DND-41 (cell line): Measurements from ENCODE around the gene RNASE1.

Experiments used
- ATAC-seq: fragments of 200-7000 bp; cut with Tn5 transposase; 3 replicates; pipeline ENCODE4 v1.9.1; 2021; ENCODE audit warnings: low read depth; ENCODE audit not compliant: insufficient read depth
- DNase-seq: peaks from one replicate; pipeline ENCODE4 v3.0.0-alpha.2; 2020
- H2AFZ ChIP-seq: 2 replicates; pipeline ENCODE4 v1.6.0; 2012; ENCODE audit warnings: low read depth, low read length
- H3K27ac ChIP-seq: 2 replicates; pipeline ENCODE4 v1.5.1; 2012; ENCODE audit warnings: low read length, inconsistent platforms
- H3K27me3 ChIP-seq: fragments of 200-600 bp; sonication (generic); 2 replicates; pipeline ENCODE4 v1.6.0; 2012; ENCODE audit warnings: low read length, mild to moderate bottlenecking, inconsistent platforms; ENCODE audit not compliant: insufficient read depth, poor library complexity
- H3K36me3 ChIP-seq: 2 replicates; pipeline ENCODE4 v1.5.1; 2012; ENCODE audit warnings: low read length, inconsistent platforms; ENCODE audit not compliant: insufficient read depth
- H3K4me1 ChIP-seq: 2 replicates; pipeline ENCODE4 v1.5.1; 2012; ENCODE audit warnings: mild to moderate bottlenecking, low read length; ENCODE audit not compliant: insufficient read depth
- H3K4me2 ChIP-seq: 2 replicates; pipeline ENCODE4 v1.6.0; 2012; ENCODE audit warnings: mild to moderate bottlenecking, moderate library complexity, low read length, inconsistent platforms; ENCODE audit not compliant: insufficient read depth
- H3K4me3 ChIP-seq, 2 experiments: fragments of 200-600 bp in 1 of 2; shearing (Covaris generic) in 1 of 2; 2 replicates each; pipeline ENCODE4 v1.5.1; 2012 to 2016; ENCODE audit warnings: inconsistent platforms in 2 of 2, low read length in 2 of 2, mild to moderate bottlenecking in 2 of 2, low read depth in 1 of 2, moderate library complexity in 1 of 2
- H3K79me2 ChIP-seq: 2 replicates; pipeline ENCODE4 v1.6.0; 2012; ENCODE audit warnings: low read length, inconsistent platforms; ENCODE audit not compliant: insufficient read depth
- H3K9ac ChIP-seq: 2 replicates; pipeline ENCODE4 v1.6.0; 2012; ENCODE audit warnings: low read depth, mild to moderate bottlenecking, inconsistent platforms, low read length, moderate library complexity
- H3K9me3 ChIP-seq: 2 replicates; pipeline ENCODE4 v1.5.1; 2012; ENCODE audit warnings: low read length, moderate library complexity, mild to moderate bottlenecking, inconsistent platforms; ENCODE audit not compliant: insufficient read depth, severe bottlenecking
- H4K20me1 ChIP-seq: 2 replicates; pipeline ENCODE4 v1.6.0; 2012; ENCODE audit warnings: low read length; ENCODE audit not compliant: insufficient read depth
- CTCF ChIP-seq: IDR thresholded peaks from 2 replicates; pipeline ENCODE4 v1.5.1; 2012; ENCODE audit warnings: borderline replicate concordance, low read length, moderate library complexity, mild to moderate bottlenecking; ENCODE audit not compliant: poor library complexity, severe bottlenecking; ENCODE audit errors: extremely low read depth
- EZH2 ChIP-seq: IDR thresholded peaks from 3 replicates; pipeline ENCODE4 v1.6.1; 2012; ENCODE audit warnings: borderline replicate concordance, low read depth, mild to moderate bottlenecking, moderate library complexity, low read length, inconsistent platforms; ENCODE audit not compliant: severe bottlenecking

Gene RNASE1

GRCh38 chr14:20798318-20798717 is 4.3 kb downstream of the RNASE1 start:
- Histone ChIP-seq H4K20me1 (no peaks in the 10 kb centered on the region), H3K4me3 (no peak overlapping the region), H3K4me1 (no peaks in the 10 kb centered on the region), H3K27me3 (no peaks in the 10 kb centered on the region), H3K36me3 (no peaks in the 10 kb centered on the region), H2AFZ (no peak overlapping the region), H3K27ac (no peak overlapping the region), H3K9me3 (no peaks in the 10 kb centered on the region), H3K9ac (no peak overlapping the region), H3K4me2 (no peak overlapping the region), H3K79me2 (no peaks in the 10 kb centered on the region)
- TF ChIP-seq CTCF (no peak), EZH2 (no peak)
- DNase-seq = no peak
- ATAC-seq = no peak

GRCh38 chr14:20797164-20797563 is 5.5 kb downstream of the RNASE1 start:
- no peaks in the 10 kb centered on the region for H3K79me2 ChIP-seq
- no peak overlapping the region for H3K27ac ChIP-seq
- H3K4me1 ChIP-seq = no peaks in the 10 kb centered on the region
- no peaks in the 10 kb centered on the region for H4K20me1 ChIP-seq
- DNase-seq = no peak
- H3K27me3 ChIP-seq = no peaks in the 10 kb centered on the region
- H3K4me3 ChIP-seq = no peak overlapping the region
- H3K36me3 ChIP-seq = no peaks in the 10 kb centered on the region
- no peak overlapping the region for H3K4me2 ChIP-seq
- H2AFZ ChIP-seq = no peak overlapping the region
- no peaks in the 10 kb centered on the region for H3K9me3 ChIP-seq
- ATAC-seq = no peak
- TF ChIP-seq CTCF = no peak
- no peak for TF ChIP-seq EZH2
- H3K9ac ChIP-seq = no peak overlapping the region

GRCh38 chr14:20794644-20795369 is 7.8 kb downstream of the RNASE1 start:
- Histone ChIP-seq H3K27ac (no peak overlapping the region), H2AFZ (no peak overlapping the region), H4K20me1 (no peaks in the 10 kb centered on the region), H3K4me3 (no peak overlapping the region), H3K36me3 (no peaks in the 10 kb centered on the region), H3K9ac (no peak overlapping the region), H3K9me3 (no peaks in the 10 kb centered on the region), H3K4me1 (no peaks in the 10 kb centered on the region), H3K27me3 (no peaks in the 10 kb centered on the region), H3K79me2 (no peaks in the 10 kb centered on the region), H3K4me2 (no peak overlapping the region)
- TF ChIP-seq CTCF = no peak
- no peak for TF ChIP-seq EZH2
- DNase-seq = no peak
- no peak for ATAC-seq

GRCh38 chr14:20792556-20792955 is 10.1 kb downstream of the RNASE1 start:
- peaks cover 9% of the 10 kb centered on the region for H3K4me1 ChIP-seq
- H3K27ac ChIP-seq = no peak overlapping the region
- ATAC-seq = no peak
- no peaks in the 10 kb centered on the region for H3K36me3 ChIP-seq
- no peak overlapping the region for H2AFZ ChIP-seq
- H3K9me3 ChIP-seq = no peaks in the 10 kb centered on the region
- no peak overlapping the region for H3K4me2 ChIP-seq
- H4K20me1 ChIP-seq = no peaks in the 10 kb centered on the region
- no peak for DNase-seq
- H3K79me2 ChIP-seq = no peaks in the 10 kb centered on the region
- H3K9ac ChIP-seq = no peak overlapping the region
- H3K27me3 ChIP-seq = no peaks in the 10 kb centered on the region
- no peak overlapping the region for H3K4me3 ChIP-seq
- TF ChIP-seq CTCF (no peak), EZH2 (no peak)
